AG08395 (cell line): ENCODE results near the gene MAP3K13.
A peak's percentile ranks its signal among the peaks of the same experiment; 100 is the strongest.
"Not testable (repeated sequence)": the region's sequence is repeated elsewhere in the genome, so short reads cannot be mapped to it uniquely, and the experiment has no call there.

Experiments used
- DNase-seq: peaks from one replicate; pipeline ENCODE4 v3.0.0; 2012; ENCODE audit warnings: mixed read lengths, low spot score

Gene MAP3K13

DNA sequence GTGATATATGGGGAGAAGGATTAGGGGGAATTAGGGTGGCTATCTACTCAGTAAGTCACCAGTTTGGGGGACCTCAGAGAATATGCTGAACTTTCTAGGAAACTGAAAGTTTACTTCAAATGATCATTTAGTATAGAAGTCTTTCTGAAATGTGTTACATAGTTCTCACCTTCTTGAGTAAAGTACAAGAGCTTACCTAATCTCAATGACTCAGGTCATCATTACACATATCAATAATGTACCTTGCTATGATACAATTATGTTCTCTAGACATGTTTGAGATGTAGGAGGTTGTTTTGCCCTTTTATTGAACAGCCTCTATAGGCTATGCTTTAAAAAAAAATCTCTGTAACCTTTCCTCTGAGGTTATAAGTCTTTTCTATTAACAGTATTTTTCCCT lies 85.2 kb downstream of the MAP3K13 start:
- no peak for DNase-seq

DNA sequence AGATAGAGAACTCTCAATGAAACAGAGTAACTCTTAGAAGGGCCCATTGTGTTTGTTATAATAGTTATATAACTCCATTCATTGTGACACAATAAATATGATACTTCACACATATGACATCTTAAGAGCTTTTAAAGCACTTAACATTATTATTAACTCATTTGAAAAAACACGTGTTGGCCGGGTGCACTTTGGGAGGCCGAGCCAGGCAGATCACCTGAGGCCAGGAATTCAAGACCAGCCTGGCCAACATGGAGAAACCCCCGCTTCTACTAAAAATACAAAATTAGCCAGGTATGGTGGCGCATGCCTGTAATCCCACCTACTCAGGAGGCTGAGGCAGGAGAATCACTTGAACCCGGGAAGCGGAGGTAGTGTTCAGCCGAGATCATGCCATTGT lies 88.5 kb downstream of the MAP3K13 start:
- not testable (repeated sequence) for DNase-seq

DNA sequence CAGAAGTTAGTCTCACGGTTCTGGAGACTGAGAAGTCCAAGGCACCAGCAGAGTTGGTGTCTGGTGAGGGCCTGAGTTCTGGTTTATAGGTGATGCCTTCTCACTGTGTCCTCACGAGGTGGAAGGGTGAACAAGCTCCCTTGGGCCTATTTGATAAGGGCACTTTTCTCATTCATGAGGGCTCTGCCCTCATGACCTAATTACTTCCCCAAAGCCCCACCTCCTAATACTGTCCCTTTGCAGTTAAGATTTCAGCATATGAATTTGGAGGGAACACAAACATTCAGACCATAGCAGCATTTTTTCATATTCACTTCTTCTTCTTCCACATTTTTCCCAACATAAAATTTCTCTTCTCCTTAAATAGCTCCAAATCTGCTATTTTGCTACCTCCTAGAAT lies 94.4 kb downstream of the MAP3K13 start:
- DNase-seq, result no peak

DNA sequence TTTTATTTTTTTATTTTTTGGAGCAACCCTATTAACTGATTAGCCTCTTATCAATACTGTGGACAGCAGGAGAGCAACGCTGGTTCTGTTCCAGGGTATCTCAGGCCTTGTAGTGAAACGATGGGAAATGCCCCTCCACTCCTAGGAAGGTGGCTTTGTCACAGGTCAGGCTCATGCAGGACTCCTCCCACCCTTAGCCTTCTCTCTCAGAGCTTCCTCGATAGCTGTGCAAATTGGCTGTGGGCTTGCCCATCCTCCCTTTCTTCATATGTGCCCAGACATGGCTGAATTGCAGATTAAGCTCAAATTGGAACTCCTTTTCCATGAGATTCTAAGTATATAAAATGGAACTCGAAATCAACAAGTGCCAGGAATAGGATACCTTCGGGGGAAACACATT lies 97.4 kb downstream of the MAP3K13 start:
- no peak for DNase-seq

DNA sequence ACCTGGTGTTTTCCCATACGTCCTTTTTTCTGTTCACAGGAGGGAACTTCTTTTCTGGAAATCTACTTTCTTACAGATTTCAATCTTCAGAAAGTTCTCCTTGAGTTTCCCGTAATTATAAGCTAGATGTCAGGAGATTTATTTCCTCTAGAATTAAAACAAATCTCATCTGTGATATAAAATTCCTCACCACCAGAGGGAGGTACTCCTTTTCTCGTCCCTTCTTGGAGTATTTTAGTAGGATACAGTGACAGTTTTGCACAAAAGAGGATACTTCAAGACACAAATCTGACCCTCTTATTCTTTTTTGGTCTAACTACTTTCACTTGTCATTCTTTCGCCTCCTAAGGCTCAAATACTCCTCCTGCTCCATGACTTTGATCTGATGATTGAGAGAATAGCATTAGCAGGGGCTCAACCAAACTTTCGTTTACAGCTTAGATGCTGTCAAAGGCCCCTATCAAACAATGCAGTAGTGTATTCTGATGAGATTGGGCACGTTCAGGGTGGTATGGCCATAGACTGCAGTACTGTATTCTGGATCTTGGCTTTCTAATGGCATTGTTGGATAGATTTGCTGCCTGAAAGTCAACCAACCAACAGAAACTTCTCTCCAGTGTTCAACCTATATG lies 97.9 kb downstream of the MAP3K13 start:
- DNase-seq, result peak; percentile 55

DNA sequence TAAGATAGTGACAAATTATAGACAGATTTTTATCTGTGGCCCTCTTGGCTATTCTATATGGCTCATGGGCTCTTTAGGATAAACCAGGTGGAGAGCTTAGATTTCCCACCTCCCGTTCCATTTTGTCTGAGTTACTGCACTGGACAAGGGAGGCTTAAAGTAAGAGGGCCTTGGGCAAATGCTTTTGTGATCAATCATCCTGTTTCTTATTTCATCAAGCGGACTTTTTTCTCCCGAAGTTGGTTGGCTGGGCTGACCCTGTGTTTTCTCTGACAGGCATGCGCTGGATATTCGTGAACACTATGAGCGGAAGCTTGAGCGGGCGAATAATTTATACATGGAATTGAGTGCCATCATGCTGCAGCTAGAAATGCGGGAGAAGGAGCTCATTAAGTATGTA lies 102.5 kb downstream of the MAP3K13 start:
- no peak for DNase-seq

DNA sequence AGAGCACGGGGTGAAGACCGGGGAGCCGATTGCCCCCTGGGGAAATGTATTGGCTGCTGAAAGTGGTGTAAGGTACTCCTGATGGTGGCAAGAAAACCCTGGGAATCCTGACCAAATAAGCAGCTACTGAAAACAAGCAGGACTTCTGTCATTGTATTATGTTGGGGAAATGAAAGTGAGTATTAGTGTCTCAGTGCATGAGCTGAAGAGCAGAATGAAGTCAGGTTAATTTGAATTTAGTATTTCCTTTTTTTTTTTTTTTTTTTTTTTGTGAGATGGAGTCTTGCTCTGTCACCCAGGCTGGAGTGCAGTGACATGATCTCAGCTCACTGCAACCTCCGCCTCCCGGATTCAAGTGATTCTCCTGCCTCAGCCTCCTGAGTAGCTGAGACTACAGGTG lies 103.2 kb downstream of the MAP3K13 start:
- not testable (repeated sequence) for DNase-seq

DNA sequence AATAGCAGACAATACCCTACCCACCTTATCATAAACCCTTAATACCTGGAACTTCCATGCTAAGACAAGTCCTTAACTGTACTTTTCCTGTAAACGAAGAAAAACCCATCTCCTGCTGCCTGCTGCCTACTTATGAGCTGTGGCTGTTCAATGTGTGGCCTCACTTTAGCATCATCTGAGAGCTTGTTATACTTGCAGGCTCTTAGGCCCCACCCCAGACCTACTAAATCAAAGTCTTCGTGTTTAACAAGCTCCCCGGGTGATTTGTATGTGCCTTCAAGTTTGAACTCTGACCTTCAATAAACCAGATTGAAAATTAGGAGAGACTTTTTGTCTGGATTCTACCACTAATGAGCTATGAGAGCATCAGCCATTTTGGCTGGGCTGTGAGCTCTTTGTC lies 106.6 kb downstream of the MAP3K13 start:
- DNase-seq, result no peak

DNA sequence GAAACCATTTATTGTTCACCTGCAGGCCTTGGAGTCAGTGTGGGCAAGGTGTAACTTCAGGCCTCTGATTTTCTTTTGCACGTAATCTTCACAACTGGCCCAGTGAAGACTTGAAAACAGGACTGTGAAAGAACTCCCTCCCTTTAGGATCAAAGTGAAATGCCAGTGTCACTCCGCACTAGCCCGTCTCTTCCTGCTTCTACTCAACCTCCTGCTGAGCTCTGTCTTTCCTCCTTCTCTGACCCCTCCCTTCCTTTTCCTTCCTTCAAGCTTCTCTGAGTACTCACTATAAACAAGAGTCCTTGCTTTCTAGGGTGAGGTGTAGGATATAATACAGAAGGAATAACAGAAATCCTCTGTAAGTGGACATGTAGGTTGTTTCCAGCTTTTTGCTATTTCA lies 107.4 kb downstream of the MAP3K13 start:
- no peak for DNase-seq

DNA sequence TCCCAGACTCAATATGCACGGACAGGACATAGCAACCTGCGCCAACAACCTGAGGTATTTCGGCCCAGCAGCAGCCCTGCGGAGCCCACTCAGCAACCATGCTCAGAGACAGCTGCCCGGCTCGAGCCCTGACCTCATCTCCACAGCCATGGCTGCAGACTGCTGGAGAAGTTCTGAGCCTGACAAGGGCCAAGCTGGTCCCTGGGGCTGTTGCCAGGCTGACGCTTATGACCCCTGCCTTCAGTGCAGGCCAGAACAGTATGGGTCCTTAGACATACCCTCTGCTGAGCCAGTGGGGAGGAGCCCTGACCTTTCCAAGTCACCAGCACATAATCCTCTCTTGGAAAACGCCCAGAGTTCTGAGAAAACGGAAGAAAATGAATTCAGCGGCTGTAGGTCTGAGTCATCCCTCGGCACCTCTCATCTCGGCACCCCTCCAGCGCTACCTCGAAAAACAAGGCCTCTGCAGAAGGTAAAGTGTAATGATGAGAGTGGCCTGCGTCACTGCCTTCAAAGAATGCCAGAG lies 110.4 kb downstream of the MAP3K13 start:
- no peak for DNase-seq

DNA sequence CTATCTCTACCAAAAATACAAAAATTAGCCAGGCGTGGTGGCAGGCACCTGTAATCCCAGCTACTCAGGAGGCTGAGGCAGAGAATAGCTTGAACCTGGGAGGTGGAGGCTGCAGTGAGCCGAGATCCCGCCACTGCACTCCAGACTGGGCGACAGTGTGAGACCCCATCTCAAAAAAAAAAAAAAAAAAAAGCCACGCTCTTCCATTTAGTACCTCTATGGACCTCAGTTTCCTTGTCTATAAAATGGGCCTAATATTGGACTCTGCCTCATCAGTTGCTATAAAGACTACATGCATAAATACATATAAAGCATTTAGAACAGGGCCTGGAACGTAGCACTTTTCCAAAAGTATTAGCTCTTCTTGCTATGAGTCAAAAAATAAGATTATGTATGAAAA lies 112.0 kb downstream of the MAP3K13 start:
- not testable (repeated sequence) for DNase-seq

DNA sequence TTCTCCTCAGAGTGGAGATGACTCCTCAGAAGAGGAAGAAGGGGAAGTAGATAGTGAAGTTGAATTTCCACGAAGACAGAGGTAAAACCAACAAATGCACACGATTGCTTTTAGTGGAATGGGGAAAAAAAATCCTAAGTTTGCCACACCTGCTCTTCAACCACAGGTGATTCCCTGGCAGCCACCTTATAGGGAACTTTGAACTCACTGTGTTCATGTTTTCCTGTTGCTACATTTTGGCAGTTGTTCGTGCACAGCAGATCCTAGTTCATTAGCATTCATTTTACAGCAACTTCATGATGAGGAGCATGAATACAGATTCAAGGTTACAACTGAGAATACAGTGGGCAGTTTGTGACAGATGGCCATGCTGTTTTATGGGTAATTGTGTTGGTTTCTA lies 114.4 kb downstream of the MAP3K13 start:
- DNase-seq, result no peak

DNA sequence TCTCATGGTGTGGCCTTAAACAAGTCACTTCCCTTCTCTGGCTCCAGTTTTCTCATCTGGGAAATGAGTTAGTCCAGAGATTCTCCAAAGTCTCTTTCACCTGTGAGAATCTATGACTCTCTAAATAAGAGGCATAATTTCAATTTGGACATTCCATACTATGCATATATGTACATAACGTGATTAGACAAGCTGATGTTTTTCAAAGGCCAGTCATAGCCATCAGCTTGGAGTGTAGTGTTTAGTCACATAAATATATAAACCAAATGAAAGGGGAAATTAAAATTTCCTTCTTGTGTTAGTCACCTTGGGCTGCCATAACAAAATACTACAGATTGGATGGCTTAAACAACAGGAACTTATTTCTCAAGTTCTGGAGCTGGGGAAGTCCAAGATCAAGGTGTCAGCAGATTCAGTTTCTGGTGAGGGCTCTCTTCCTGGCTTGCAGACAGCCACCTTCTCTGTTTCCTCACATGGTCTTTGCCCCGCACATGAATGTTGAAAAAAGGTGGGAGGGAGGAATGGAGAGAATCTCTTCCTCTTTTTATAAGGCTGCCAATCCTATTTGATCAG lies 116.5 kb downstream of the MAP3K13 start:
- DNase-seq, result no peak

DNA sequence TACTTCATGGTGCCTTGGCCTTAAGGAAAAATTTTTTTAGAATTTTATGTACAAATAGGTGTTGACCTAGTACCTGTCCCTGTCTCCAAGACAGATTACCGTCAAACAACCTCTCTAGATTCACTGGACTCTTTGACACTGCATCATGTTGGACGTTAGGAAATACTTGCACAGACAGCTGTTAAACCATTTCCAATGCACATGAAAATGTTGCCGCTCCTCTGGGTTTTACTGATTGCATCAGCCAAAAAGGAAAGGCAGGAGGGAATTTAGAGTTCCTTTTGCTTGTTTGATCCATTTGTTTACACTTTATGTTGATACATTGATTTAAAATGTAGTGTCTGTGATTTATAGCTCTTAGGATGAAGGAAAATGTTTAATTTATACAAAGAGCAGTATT lies 121.4 kb downstream of the MAP3K13 start:
- DNase-seq, result no peak

DNA sequence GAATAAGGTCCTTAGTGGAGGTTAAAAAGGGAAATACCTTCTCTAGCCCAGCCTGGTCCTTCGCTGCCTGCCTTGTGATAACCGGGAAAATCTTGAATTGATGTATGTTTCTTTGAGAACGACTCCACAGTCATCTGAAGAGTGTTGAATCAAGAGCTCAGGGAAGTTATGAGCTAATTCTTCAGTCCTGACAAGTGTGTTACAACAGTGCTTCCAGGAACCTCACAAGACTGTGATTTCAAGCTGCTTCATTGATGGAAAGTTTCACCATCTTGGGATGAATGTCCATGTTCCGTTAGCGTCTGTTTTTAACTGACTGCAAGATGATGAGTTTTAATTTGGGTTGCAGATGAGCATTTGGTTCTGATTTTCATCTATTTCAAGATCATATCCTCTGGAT lies 123.5 kb downstream of the MAP3K13 start:
- DNase-seq, result no peak

DNA sequence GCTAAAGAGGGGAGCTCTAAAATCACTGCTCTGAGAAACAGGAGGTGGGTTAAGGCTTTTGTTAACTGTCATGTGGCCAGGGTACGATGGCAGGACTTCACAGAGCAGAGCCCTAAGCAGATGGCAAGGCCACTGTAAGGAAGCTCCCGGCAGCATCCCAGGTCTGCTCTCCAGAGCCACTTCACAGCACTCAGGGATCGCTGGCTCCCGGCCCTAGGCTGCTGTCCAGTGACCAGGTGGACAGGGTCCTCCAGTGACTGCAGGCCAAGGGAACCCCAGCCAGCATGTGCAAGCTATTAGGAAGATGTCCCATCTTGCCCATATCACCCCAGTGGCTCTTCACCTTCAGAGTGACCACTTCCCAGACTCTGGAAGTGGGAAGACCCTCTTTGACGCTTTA lies 125.5 kb downstream of the MAP3K13 start:
- DNase-seq, result no peak

DNA sequence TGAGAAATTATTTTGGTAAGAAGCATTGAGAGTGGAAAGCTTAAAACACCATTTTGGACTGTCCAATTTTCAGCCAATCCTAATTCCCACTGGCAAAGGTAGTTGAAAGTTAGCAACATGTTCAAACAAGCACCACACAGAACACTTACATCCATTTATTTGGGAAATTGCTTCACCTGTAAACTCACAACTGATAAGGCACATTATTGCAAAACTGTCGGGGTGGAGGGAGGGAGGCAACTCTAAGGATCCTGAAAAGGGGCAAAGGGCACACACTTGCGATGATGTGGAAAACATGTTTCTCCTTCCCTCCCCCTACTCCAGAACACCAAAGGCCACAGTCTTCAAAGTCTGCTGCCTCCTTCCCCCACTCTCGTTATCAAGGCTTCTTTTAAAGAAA lies 126.5 kb downstream of the MAP3K13 start:
- no peak for DNase-seq

DNA sequence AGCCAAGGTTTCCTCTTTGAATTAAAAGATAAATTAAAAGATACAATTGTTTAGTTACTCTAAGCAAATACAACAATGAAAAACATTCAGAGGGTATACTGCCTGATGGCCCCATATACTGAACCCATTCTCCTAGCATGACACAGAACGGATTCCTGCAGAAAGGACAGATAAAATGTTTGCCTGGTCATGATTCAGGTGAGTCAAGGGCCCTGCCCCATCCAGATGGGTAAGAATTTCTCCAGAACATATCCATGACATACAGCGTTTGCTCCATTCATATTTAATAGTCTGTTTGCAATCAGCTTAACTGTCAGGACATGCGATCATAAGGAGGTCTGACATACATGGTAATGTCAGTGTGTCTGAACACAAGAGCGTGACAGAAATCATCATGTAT lies 127.3 kb downstream of the MAP3K13 start:
- DNase-seq, result no peak

DNA sequence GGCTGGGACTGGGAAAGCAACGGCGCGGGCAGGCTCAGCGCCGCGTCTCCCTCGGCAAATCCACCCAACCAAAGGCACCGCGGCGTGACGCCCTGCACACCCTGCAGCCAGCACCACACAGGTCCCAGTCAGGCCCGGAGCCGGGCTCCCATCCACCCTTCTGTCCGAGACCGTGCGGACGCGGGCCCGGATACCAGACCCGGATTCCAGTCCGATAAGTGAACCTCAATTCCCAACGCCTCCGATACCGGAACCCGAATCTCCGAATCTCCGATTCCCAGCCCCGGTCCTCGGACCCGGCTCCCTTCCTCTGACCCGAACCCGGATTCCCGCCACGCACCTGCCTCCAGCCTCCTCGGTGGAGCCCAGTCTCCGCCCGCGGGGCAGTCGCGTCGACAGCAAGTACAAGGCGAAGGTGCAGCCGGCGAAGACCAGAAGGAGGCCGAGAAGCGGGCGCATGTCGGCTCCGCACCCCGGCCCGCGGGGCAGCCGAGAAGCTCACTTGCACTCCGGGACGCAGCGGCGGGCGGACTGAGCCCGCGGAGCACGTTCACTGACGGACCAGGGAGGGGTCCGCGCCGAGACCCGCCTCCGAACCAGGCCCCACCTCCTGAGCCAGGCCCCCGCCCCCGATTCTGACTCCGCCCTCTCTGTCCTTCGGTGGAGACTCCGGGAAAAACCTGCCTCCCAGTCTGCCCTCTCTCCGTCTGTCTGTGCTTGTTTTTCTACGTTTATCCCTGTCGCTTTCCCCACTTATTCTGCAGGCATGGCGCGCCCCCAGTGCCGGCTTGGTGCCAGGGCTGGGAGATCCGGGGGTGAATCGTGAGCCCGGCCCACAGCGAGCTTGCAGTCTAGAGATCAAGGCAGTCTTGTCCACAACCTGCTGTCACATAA lies 135.8 kb downstream of the MAP3K13 start, which contains the start of gene TMEM41A:
TMEM41A (minus strand) TSS at position 533 of the 894 bp plus-strand sequence; CDS start at position 459, 74 bp downstream.
- peak; percentile 98 for DNase-seq

DNA sequence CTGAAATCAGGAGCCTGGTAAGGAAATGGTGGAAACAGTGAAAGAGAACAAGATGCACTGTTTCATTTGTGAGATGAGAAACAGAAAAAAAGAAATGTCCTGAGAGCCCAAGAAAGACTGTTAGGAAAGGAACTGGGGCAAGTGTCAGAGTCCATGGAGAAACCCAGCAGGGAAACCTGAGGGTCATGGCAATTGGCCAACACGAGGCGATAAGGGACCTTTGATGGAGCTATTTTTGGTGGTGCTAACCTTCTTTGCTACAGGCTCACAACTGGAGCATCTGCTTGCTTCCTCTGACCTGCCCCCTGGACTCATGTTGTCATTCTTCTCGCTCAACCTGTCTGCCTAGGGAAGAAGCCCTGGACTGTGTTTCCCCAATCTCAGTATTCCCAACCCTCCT lies 140.1 kb downstream of the MAP3K13 start:
- no peak for DNase-seq

DNA sequence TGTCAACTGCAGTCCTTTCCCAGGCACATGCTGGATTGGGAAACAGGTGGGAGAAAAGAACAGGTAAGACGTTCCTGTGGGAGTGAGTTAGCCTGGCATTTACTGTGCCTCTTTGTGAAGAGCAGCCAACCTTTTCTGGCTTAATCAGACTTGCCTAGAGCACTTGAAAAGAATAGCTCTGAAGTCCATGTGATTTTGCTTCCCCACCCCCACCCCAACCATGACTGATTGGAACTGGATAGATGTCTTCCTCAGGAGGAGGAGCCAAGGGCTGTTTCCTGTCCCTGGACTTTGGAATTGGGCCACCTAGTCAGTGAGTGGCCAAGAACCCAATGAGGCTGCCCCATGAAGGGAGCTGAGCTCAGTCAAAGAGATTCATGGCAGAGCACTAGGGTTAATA lies 140.6 kb downstream of the MAP3K13 start:
- no peak for DNase-seq

DNA sequence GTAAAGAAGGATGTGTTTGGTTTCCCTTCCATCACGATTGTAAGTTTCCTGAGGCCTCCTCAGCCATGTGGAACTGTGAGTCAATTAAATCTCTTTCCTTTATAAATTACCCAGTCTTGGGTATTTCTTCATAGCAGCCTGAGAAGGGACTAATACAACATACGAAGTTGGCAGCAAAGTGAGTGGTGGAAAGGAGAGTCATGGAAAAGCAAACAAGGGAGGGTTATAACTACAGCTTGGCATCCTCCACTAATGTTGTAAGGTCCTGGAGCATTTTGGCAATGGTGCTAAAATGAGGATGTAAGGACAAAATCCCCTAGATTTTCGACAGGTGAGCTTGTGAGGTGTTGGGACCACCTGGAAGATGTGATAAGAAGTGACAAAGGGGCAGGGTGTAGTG lies 141.7 kb downstream of the MAP3K13 start:
- no peak for DNase-seq

DNA sequence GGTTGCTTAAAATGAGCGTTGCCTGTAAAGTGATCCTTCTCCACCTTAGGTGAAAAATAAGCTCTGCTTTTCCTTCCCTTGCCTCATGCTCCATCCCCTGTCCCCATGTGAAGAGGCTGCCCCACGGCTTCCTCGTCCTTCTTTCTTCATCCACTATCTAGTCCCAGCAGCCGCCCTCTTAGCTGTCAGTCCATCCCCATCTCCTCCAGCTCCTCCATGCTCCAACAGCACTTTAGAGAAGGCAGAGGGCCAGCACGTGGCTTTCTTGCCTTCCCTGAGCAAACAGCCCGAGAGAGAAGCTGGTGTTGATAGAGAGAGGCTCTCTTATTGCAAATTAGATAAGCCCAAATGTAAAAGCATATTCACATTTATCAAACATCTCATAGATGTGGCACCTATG lies 144.9 kb downstream of the MAP3K13 start:
- DNase-seq, result no peak
